HCT116 (cell line): ENCODE results near the gene MED25. TPM values are rescaled to one million over a fixed set of nuclear protein-coding genes. Genes with fewer than 3 reads are reported as not detected.

Experiments
- ATAC-seq: fragments of 200-7000 bp; cut with Tn5 transposase; 2 replicates; pipeline ENCODE4 v1.9.1; 2020; ENCODE audit warnings: mild to moderate bottlenecking, moderate library complexity
- BruUV-seq: library from RNA; stranded (reverse); fragments of 400-500 nt; replicated peaks from 2 replicates; lab custom pipeline; 2021; lab: Mats Ljungman, UMichigan
- CTCF ChIA-PET: fragments of 300-600 bp; sonication (Branson Sonifier 250); formaldehyde crosslinking; loops from one replicate; lab custom pipeline; 2021; ENCODE audit warnings: antibody characterized with exemption; lab: Charles Lee
- POLR2A ChIA-PET: fragments of 300-600, 350-600 bp; sonication (Branson Sonifier 250); formaldehyde crosslinking; loops from one replicate; lab custom pipeline; 2021; ENCODE audit warnings: antibody characterized with exemption; lab: Charles Lee
- RAD21 ChIA-PET, 2 experiments: fragments of 300-600 bp; sonication (Branson Sonifier 250); formaldehyde crosslinking; loops; one replicate each; lab custom pipeline; 2023; ENCODE audit warnings: low total read pairs in 2 of 2; ENCODE audit not compliant: uncharacterized antibody in 2 of 2, unreplicated experiment in 2 of 2, low non-redundant PET in 1 of 2; lab: Charles Lee
- DNase-seq: peaks from one replicate; pipeline ENCODE4 v3.0.0-alpha.2; 2010; ENCODE audit warnings: low read depth, low spot score
- H2AFZ ChIP-seq: fragments of 200-600 bp; shearing (Covaris generic), sonication (generic); 2 replicates; pipeline ENCODE4 v1.6.1; 2017; ENCODE audit warnings: low read depth, mixed run types, mixed read lengths, antibody characterized with exemption, low read length; ENCODE audit not compliant: poor library complexity, severe bottlenecking
- H3K27ac ChIP-seq: 2 replicates; pipeline ENCODE4 v1.5.1; 2012; ENCODE audit warnings: low read depth, low read length
- H3K27me3 ChIP-seq: fragments of 200-600 bp; sonication (generic); 2 replicates; pipeline ENCODE4 v1.6.1; 2016; ENCODE audit warnings: mixed run types, low read length, mixed read lengths; ENCODE audit not compliant: insufficient read depth
- H3K36me3 ChIP-seq, 2 experiments: fragments of 200-500 bp in 1 of 2; fragments of 200-600 bp in 1 of 2; sonication (Bioruptor generic) in 1 of 2; sonication (generic) in 1 of 2; 2 replicates each; pipeline versions ENCODE4 v1.5.1 to v1.6.1; 2014 to 2016; ENCODE audit warnings: low read length in 2 of 2, inconsistent platforms in 1 of 2, mixed read lengths in 1 of 2, mixed run types in 1 of 2; ENCODE audit not compliant: insufficient read depth in 2 of 2, control insufficient read depth in 1 of 2
- H3K4me1 ChIP-seq, 2 experiments: fragments of 200-600 bp in 1 of 2; sonication (generic) in 1 of 2; 2 replicates each; pipeline versions ENCODE4 v1.5.1 to v1.6.1; 2012 to 2017; ENCODE audit warnings: low read length in 2 of 2, inconsistent platforms in 1 of 2, mild to moderate bottlenecking in 1 of 2, mixed read lengths in 1 of 2, mixed run types in 1 of 2, moderate library complexity in 1 of 2; ENCODE audit not compliant: insufficient read depth in 2 of 2, control insufficient read depth in 1 of 2
- H3K4me2 ChIP-seq: fragments of 200-600 bp; sonication (generic); 2 replicates; pipeline ENCODE4 v1.6.1; 2017; ENCODE audit warnings: mixed run types, low read length, mixed read lengths
- H3K4me3 ChIP-seq, 2 experiments: fragments of 200-600 bp in 1 of 2; sonication (generic) in 1 of 2; replicated peaks in 1 of 2; 2 replicates each; pipeline ENCODE4 v1.5.1; 2011 to 2016; ENCODE audit warnings: low read length in 2 of 2, control low read depth in 1 of 2, low read depth in 1 of 2, mild to moderate bottlenecking in 1 of 2, mixed read lengths in 1 of 2, mixed run types in 1 of 2
- H3K79me2 ChIP-seq: fragments of 200-600 bp; sonication (generic); 2 replicates; pipeline ENCODE4 v1.6.1; 2017; ENCODE audit warnings: mild to moderate bottlenecking, mixed run types, low read length, moderate library complexity, mixed read lengths; ENCODE audit not compliant: insufficient read depth
- H3K9ac ChIP-seq: fragments of 200-600 bp; sonication (generic); 2 replicates; pipeline ENCODE4 v1.6.1; 2016; ENCODE audit warnings: low read length, mixed read lengths
- H3K9me2 ChIP-seq: fragments of 200-600 bp; sonication (generic), shearing (Covaris generic); 2 replicates; pipeline ENCODE4 v1.6.1; 2017; ENCODE audit warnings: mixed run types, mild to moderate bottlenecking, moderate library complexity; ENCODE audit not compliant: insufficient read depth
- H3K9me3 ChIP-seq, 2 experiments: fragments of 200-500 bp in 1 of 2; fragments of 200-600 bp in 1 of 2; sonication (Bioruptor generic) in 1 of 2; sonication (generic) in 1 of 2; 2 replicates each; pipeline ENCODE4 v1.6.1; 2014 to 2017; ENCODE audit warnings: low read length in 2 of 2, mixed read lengths in 2 of 2, inconsistent platforms in 1 of 2, low read depth in 1 of 2, mild to moderate bottlenecking in 1 of 2, mixed run types in 1 of 2, moderate library complexity in 1 of 2; ENCODE audit not compliant: control insufficient read depth in 1 of 2, insufficient read depth in 1 of 2
- H4K20me1 ChIP-seq: fragments of 200-600 bp; sonication (generic), shearing (Covaris generic); 2 replicates; pipeline ENCODE4 v1.6.1; 2017; ENCODE audit warnings: mixed run types, mild to moderate bottlenecking, moderate library complexity; ENCODE audit not compliant: insufficient read depth
- CBX3 ChIP-seq: IDR thresholded peaks from 2 replicates; pipeline ENCODE4 v1.6.1; 2012; ENCODE audit warnings: low read depth
- CEBPB ChIP-seq: IDR thresholded peaks from 2 replicates; pipeline ENCODE4 v1.6.1; 2012; ENCODE audit warnings: low read depth
- ELF1 ChIP-seq: IDR thresholded peaks from 2 replicates; pipeline ENCODE4 v1.6.1; 2012; ENCODE audit warnings: low read depth, borderline replicate concordance
- EZH2 ChIP-seq: fragments of 200-600 bp; sonication (generic); IDR thresholded peaks from 2 replicates; pipeline ENCODE4 v1.6.1; 2017; ENCODE audit warnings: antibody characterized with exemption, mixed run types
- POLR2AphosphoS5 ChIP-seq: IDR thresholded peaks from 2 replicates; pipeline ENCODE4 v1.6.1; 2011; ENCODE audit warnings: mild to moderate bottlenecking, low read depth, low read length, moderate library complexity
- RAD21 ChIP-seq: IDR thresholded peaks from 2 replicates; pipeline ENCODE4 v1.6.1; 2012; ENCODE audit warnings: low read depth, mild to moderate bottlenecking
- SIN3A ChIP-seq: IDR thresholded peaks from 2 replicates; pipeline ENCODE4 v1.6.1; 2012; ENCODE audit warnings: low read depth
- SP1 ChIP-seq: IDR thresholded peaks from 2 replicates; pipeline ENCODE4 v1.6.1; 2012; ENCODE audit warnings: low read depth
- SRF ChIP-seq: IDR thresholded peaks from 2 replicates; pipeline ENCODE4 v1.6.1; 2012; ENCODE audit warnings: low read depth
- TCF7L2 ChIP-seq: IDR thresholded peaks from 2 replicates; pipeline ENCODE4 v1.7.0; 2011; ENCODE audit warnings: borderline replicate concordance, inconsistent platforms; ENCODE audit not compliant: insufficient read depth, insufficient read length; ENCODE audit errors: extremely low read depth
- ZBTB33 ChIP-seq: IDR thresholded peaks from 2 replicates; pipeline ENCODE4 v1.6.1; 2011; ENCODE audit warnings: mild to moderate bottlenecking, low read length, moderate library complexity; ENCODE audit not compliant: insufficient replicate concordance; ENCODE audit errors: extremely low read depth
- intact Hi-C: fragments of 100-400 bp; cut with micrococcal nuclease; formaldehyde crosslinking; loops from 2 replicates; pipeline ENCODE4 v1.10.0; 2022
- total RNA-seq: library from RNA; stranded (reverse); gene quantifications from one replicate; pipeline ENCODE4 v1.2.1, GENCODE V29; 2021; ENCODE audit not compliant: unreplicated experiment
- TF ChIP-seq, protein P1 (sequence below), 3 experiments: fragments of 200-600 bp in 1 of 3; sonication (generic) in 1 of 3; IDR thresholded peaks in 2 of 3; conservative IDR thresholded peaks in 1 of 3; 2 replicates each; pipeline ENCODE4 v1.5.1; 2012 to 2017; ENCODE audit warnings: low read depth in 2 of 3, low read length in 2 of 3, antibody characterized with exemption in 1 of 3, borderline replicate concordance in 1 of 3, control low read depth in 1 of 3, mild to moderate bottlenecking in 1 of 3, mixed read lengths in 1 of 3, mixed run types in 1 of 3, moderate library complexity in 1 of 3; ENCODE audit not compliant: insufficient read depth in 1 of 3

MED25 gene
- total RNA-seq, 1 experiment from 2014 or later, result 77.7 TPM

GRCh38 chr19:49849433-49850220, 31.5 kb downstream of the MED25 start:
- DNase-seq, result no peak
- Histone ChIP-seq H3K4me3 (peak overlapping the region; percentile 85 to 90), H3K9ac (peak overlapping the region; percentile 97; the same call in 1 of the 2 replicates), H2AFZ (no peak overlapping the region), H3K36me3 (no peaks in the 10 kb centered on the region; a peak in 2 of 4 replicates)
- TF ChIP-seq RAD21 (no peak), EZH2 (no peak), ELF1 (no peak), SRF (no peak), TCF7L2 (no peak), POLR2AphosphoS5 (no peak), ZBTB33 (no peak), SIN3A (no peak), CBX3 (no peak), CEBPB (no peak), SP1 (no peak)
- TF ChIP-seq, protein P1, sequence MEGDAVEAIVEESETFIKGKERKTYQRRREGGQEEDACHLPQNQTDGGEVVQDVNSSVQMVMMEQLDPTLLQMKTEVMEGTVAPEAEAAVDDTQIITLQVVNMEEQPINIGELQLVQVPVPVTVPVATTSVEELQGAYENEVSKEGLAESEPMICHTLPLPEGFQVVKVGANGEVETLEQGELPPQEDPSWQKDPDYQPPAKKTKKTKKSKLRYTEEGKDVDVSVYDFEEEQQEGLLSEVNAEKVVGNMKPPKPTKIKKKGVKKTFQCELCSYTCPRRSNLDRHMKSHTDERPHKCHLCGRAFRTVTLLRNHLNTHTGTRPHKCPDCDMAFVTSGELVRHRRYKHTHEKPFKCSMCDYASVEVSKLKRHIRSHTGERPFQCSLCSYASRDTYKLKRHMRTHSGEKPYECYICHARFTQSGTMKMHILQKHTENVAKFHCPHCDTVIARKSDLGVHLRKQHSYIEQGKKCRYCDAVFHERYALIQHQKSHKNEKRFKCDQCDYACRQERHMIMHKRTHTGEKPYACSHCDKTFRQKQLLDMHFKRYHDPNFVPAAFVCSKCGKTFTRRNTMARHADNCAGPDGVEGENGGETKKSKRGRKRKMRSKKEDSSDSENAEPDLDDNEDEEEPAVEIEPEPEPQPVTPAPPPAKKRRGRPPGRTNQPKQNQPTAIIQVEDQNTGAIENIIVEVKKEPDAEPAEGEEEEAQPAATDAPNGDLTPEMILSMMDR (IDR thresholded peaks at IDR 0.05 in 2 of 3, conservative IDR thresholded peaks at IDR 0.05 in 1 of 3; ENCODE audit: borderline replicate concordance in 1 of 3, insufficient read depth in 1 of 3, low read depth in 2 of 3, low read length in 2 of 3), result no peak
- TF ChIP-seq, all 23 proteins: peak for 0
- BruUV-seq, result TSS peak; percentile 54
- peaks cover 30% of the 10 kb centered on the region for H3K79me2 ChIP-seq
- no peaks in the 10 kb centered on the region for H4K20me1 ChIP-seq
- no peaks in the 10 kb centered on the region for H3K27me3 ChIP-seq
- ChIA-PET POLR2A (interaction anchor here (0.5 to 2.5 kb wide), 8 partner anchors 16 to 173 kb away, joined by 4 to 13 read pairs (median 5); partner anchors contain the start of genes AKT1S1, MED25, PRMT1 and TBC1D17), CTCF (interaction anchor here (0.9 kb wide), 1 partner anchor 99 kb away, joined by 3 read pairs; no protein-coding TSS in a partner anchor), RAD21 (no interaction called here)
- intact Hi-C loops, result no loop called here
- ATAC-seq, result no peak
- peak overlapping the region; percentile 98 for H3K4me2 ChIP-seq
- no peaks in the 10 kb centered on the region for H3K9me3 ChIP-seq
- no peaks in the 10 kb centered on the region for H3K9me2 ChIP-seq
- H3K27ac ChIP-seq, result peak overlapping the region; percentile 91
- H3K4me1 ChIP-seq, result peaks cover 34 to 42% of the 10 kb centered on the region in 2 experiments
